ENCODE measurements around the gene MINDY4. TPM values are rescaled to one million over a fixed set of nuclear protein-coding genes. Genes with fewer than 3 reads are reported as not detected.

The MINDY4 gene
- total and polyA plus RNA-seq, 2 donors (not counting 1 experiment from before 2014, with no cell fraction given), result 0.12 to 1.1 TPM

- intact Hi-C loops (cut with micrococcal nuclease), result no loop called here
- no peak overlapping the region for H3K4me2 ChIP-seq (replicated peaks; ENCODE audit: low read depth, low read length, poor library complexity, severe bottlenecking)
- ChIA-PET CTCF (no interaction called here), POLR2A (no interaction called here)
- H3K9ac ChIP-seq (ENCODE audit: low read length), result no peak overlapping the region
- no peak overlapping the region for H3K27ac ChIP-seq (ENCODE audit: low read length in 2 of 2)
- H3K27me3 Mint-ChIP-seq, result peaks cover 5% of the 10 kb centered on the region
- H3K9me3 ChIP-seq (ENCODE audit: control extremely low read depth in 1 of 3, control insufficient read depth in 2 of 3, insufficient read depth in 1 of 3, low read length in 2 of 3), result no peaks in the 10 kb centered on the region
- H3K27me3 ChIP-seq (replicated peaks in 1 of 4; ENCODE audit: control extremely low read depth in 1 of 4, control insufficient read depth in 3 of 4, insufficient read depth in 4 of 4, low read length in 3 of 4), result no peaks in the 10 kb centered on the region
- no peaks in the 10 kb centered on the region for H3K36me3 ChIP-seq (replicated peaks in 1 of 2; ENCODE audit: control extremely low read depth in 1 of 2, control insufficient read depth in 1 of 2, extremely low read depth in 1 of 2, insufficient read depth in 2 of 2, low read length in 1 of 2)
- no peak for DNase-seq
- no peaks in the 10 kb centered on the region for H3K4me1 Mint-ChIP-seq
- H3K4me3 Mint-ChIP-seq, result no peak overlapping the region
- no peaks in the 10 kb centered on the region for H3K79me2 ChIP-seq (ENCODE audit: control insufficient read depth, insufficient read depth, low read length)
- no peak overlapping the region for H3K27ac Mint-ChIP-seq
- H2AFZ ChIP-seq (ENCODE audit: insufficient read depth, low read depth, low read length, poor library complexity, severe bottlenecking), result no peak overlapping the region
- H4K20me1 ChIP-seq (ENCODE audit: control insufficient read depth, insufficient read depth, low read length, poor library complexity, severe bottlenecking), result no peaks in the 10 kb centered on the region
- WGBS (ENCODE audit: insufficient coverage), result 93% methylated on average over 11 of the region's 11 CpGs
- TF ChIP-seq CTCF (IDR thresholded peaks at IDR 0.05) (no peak), EZH2 (IDR thresholded peaks at IDR 0.05; ENCODE audit: borderline replicate concordance, insufficient read depth, low read depth, low read length, poor library complexity, severe bottlenecking) (no peak)
- H3K4me1 ChIP-seq (ENCODE audit: control insufficient read depth in 2 of 2, insufficient read depth in 2 of 2, low read length in 2 of 2), result no peaks in the 10 kb centered on the region
- no peaks in the 10 kb centered on the region for H3K9me3 Mint-ChIP-seq (ENCODE audit: insufficient read depth)
- H3K4me3 ChIP-seq (ENCODE audit: control extremely low read depth in 1 of 5, extremely low read depth in 1 of 5, insufficient read depth in 1 of 5, low read depth in 2 of 5, low read length in 4 of 5), result no peak overlapping the region
- no peak for ATAC-seq (ENCODE audit: low read depth)
Measured at GRCh38 chr7:30906515-30907240, 135.5 kb downstream of the MINDY4 start.

GRCh38 chr7:30907527-30908267, 136.5 kb downstream of the MINDY4 start:
- POLR2A ChIA-PET, result no interaction called here

More at GRCh38 chr7:30907527-30908267, 136.5 kb downstream of the MINDY4 start:
- Mint-ChIP-seq H3K4me1 (no peaks in the 10 kb centered on the region), H3K27me3 (peaks cover 5% of the 10 kb centered on the region), H3K27ac (no peak overlapping the region), H3K4me3 (no peak overlapping the region), H3K9me3 (ENCODE audit: insufficient read depth) (no peaks in the 10 kb centered on the region)
- intact Hi-C loops (cut with micrococcal nuclease), result no loop called here
- Histone ChIP-seq H2AFZ (ENCODE audit: insufficient read depth, low read depth, low read length, poor library complexity, severe bottlenecking) (no peak overlapping the region), H3K27ac (ENCODE audit: low read length in 2 of 2) (no peak overlapping the region), H3K4me1 (ENCODE audit: control insufficient read depth in 2 of 2, insufficient read depth in 2 of 2, low read length in 2 of 2) (no peaks in the 10 kb centered on the region), H4K20me1 (ENCODE audit: control insufficient read depth, insufficient read depth, low read length, poor library complexity, severe bottlenecking) (no peaks in the 10 kb centered on the region), H3K4me3 (ENCODE audit: control extremely low read depth in 1 of 5, extremely low read depth in 1 of 5, insufficient read depth in 1 of 5, low read depth in 2 of 5, low read length in 4 of 5) (no peak overlapping the region), H3K36me3 (replicated peaks in 1 of 2; ENCODE audit: control extremely low read depth in 1 of 2, control insufficient read depth in 1 of 2, extremely low read depth in 1 of 2, insufficient read depth in 2 of 2, low read length in 1 of 2) (no peaks in the 10 kb centered on the region), H3K4me2 (replicated peaks; ENCODE audit: low read depth, low read length, poor library complexity, severe bottlenecking) (no peak overlapping the region), H3K79me2 (ENCODE audit: control insufficient read depth, insufficient read depth, low read length) (no peaks in the 10 kb centered on the region), H3K9ac (ENCODE audit: low read length) (no peak overlapping the region), H3K27me3 (replicated peaks in 1 of 4; ENCODE audit: control extremely low read depth in 1 of 4, control insufficient read depth in 3 of 4, insufficient read depth in 4 of 4, low read length in 3 of 4) (no peaks in the 10 kb centered on the region), H3K9me3 (ENCODE audit: control extremely low read depth in 1 of 3, control insufficient read depth in 2 of 3, insufficient read depth in 1 of 3, low read length in 2 of 3) (no peaks in the 10 kb centered on the region)
- ATAC-seq (ENCODE audit: low read depth) (no peak), DNase-seq (no peak)
- TF ChIP-seq EZH2 (IDR thresholded peaks at IDR 0.05; ENCODE audit: borderline replicate concordance, insufficient read depth, low read depth, low read length, poor library complexity, severe bottlenecking) (no peak), CTCF (IDR thresholded peaks at IDR 0.05) (no peak)
- WGBS (ENCODE audit: insufficient coverage), result 85% methylated on average over 14 of the region's 14 CpGs
- CTCF ChIA-PET, result no interaction called here
